ENCODE results near the gene KRT6A.

GRCh38 chr12:52501490-52501889 lies 8.4 kb upstream of the KRT6A start:
- TF ChIP-seq CTCF (IDR thresholded peaks at IDR 0.05): no peak
- TF ChIP-seq POLR2A (IDR thresholded peaks at IDR 0.05): no peak

Data from Peyer's patch (tissue), 4 donors.